K562 (cell line): Measurements from ENCODE around the gene CRKL. TPM values are rescaled to one million over a fixed set of nuclear protein-coding genes. Genes with fewer than 3 reads are reported as not detected.

Experiments
- ATAC-seq: fragments of 200-7000 bp; cut with Tn5 transposase; 3 replicates; pipeline ENCODE4 v1.9.1; 2020; ENCODE audit warnings: moderate library complexity
- BruUV-seq: library from RNA; stranded (reverse); fragments of 400-500 nt; replicated peaks from 2 replicates; lab custom pipeline; 2021; lab: Mats Ljungman, UMichigan
- CTCF ChIA-PET: fragments of 300-600 bp; formaldehyde crosslinking; extraction: SDS; loops from one replicate; lab custom pipeline; 2021; ENCODE audit warnings: low intra/inter-chr PET ratio; lab: Yijun Ruan, JAX
- POLR2A ChIA-PET: fragments of 300-600, 350-650 bp; sonication (Branson Sonifier 250); formaldehyde crosslinking; extraction: SDS; loops from one replicate; lab custom pipeline; 2021; ENCODE audit warnings: antibody characterized with exemption, inconsistent platforms; lab: Yijun Ruan, JAX
- DNase-seq, 4 experiments: peaks; one replicate each; pipeline versions ENCODE4 v3.0.0 to v3.0.0-alpha.2; 2011 to 2018; ENCODE audit warnings: low spot score in 3 of 4, mixed read lengths in 3 of 4; ENCODE audit errors: extremely low read depth in 1 of 4
- FAIRE-seq: peaks from 2 replicates; lab custom pipeline; 2011; peaks lifted over from hg19 to GRCh38; lab: Jason Lieb, UNC
- H2AFZ ChIP-seq: 2 replicates; pipeline ENCODE4 v1.6.0; 2011; ENCODE audit warnings: low read depth, low read length, control low read depth, inconsistent platforms
- H3K27ac ChIP-seq: fragments of 200-600 bp; 3 replicates; pipeline ENCODE4 v1.8.0; 2011; ENCODE audit warnings: low read depth, mild to moderate bottlenecking, control low read depth, inconsistent platforms, low read length, moderate library complexity, mixed read lengths; ENCODE audit errors: extremely low read depth
- H3K27me3 ChIP-seq, 2 experiments: fragments of 300-600 bp in 1 of 2; 2 replicates in 1 of 2; 3 replicates in 1 of 2; pipeline versions ENCODE4 v1.6.0 to v1.8.0; 2011; ENCODE audit warnings: inconsistent platforms in 2 of 2, low read length in 2 of 2, mild to moderate bottlenecking in 1 of 2, mixed read lengths in 1 of 2, moderate library complexity in 1 of 2; ENCODE audit not compliant: control insufficient read depth in 2 of 2, insufficient read depth in 2 of 2
- H3K36me3 ChIP-seq: fragments of 300-600 bp; 3 replicates; pipeline ENCODE4 v1.8.0; 2011; ENCODE audit warnings: mild to moderate bottlenecking, low read length, inconsistent platforms; ENCODE audit not compliant: control insufficient read depth, insufficient read depth
- H3K4me1 ChIP-seq, 2 experiments: fragments of 200-600 bp in 1 of 2; replicated peaks in 1 of 2; 2 replicates in 1 of 2; 3 replicates in 1 of 2; pipeline versions ENCODE4 v1.5.1 to v1.8.0; 2011; ENCODE audit warnings: inconsistent platforms in 2 of 2, low read length in 2 of 2, mild to moderate bottlenecking in 1 of 2, mixed read lengths in 1 of 2, moderate library complexity in 1 of 2; ENCODE audit not compliant: control insufficient read depth in 2 of 2, insufficient read depth in 2 of 2
- H3K4me2 ChIP-seq: 2 replicates; pipeline ENCODE4 v1.6.1; 2011; ENCODE audit warnings: low read length, control low read depth, inconsistent platforms, mixed read lengths; ENCODE audit not compliant: insufficient read depth
- H3K4me3 ChIP-seq: fragments of 200-600 bp; sonication (generic), shearing (Covaris generic); 2 replicates; pipeline ENCODE4 v1.5.1; 2016; ENCODE audit warnings: control low read depth, inconsistent platforms
- H3K79me2 ChIP-seq: fragments of 200-600 bp; 3 replicates; pipeline ENCODE4 v1.8.0; 2011; ENCODE audit warnings: low read length, inconsistent platforms; ENCODE audit not compliant: control insufficient read depth, insufficient read depth
- H3K9ac ChIP-seq, 2 experiments: 2 replicates each; pipeline versions ENCODE4 v1.6.0 to v1.6.1; 2011; ENCODE audit warnings: low read depth in 2 of 2, low read length in 2 of 2, control low read depth in 1 of 2, inconsistent platforms in 1 of 2, mild to moderate bottlenecking in 1 of 2, mixed read lengths in 1 of 2; ENCODE audit not compliant: insufficient read depth in 1 of 2
- H3K9me1 ChIP-seq: one replicate; pipeline ENCODE4 v1.6.0; 2011; ENCODE audit warnings: inconsistent platforms, mild to moderate bottlenecking, low read length, moderate library complexity; ENCODE audit not compliant: control insufficient read depth, insufficient read depth
- H3K9me3 ChIP-seq: replicated peaks from 2 replicates; pipeline ENCODE4 v1.5.1; 2011; ENCODE audit warnings: low read depth, low read length, inconsistent platforms; ENCODE audit not compliant: control insufficient read depth, insufficient read depth
- H4K20me1 ChIP-seq: replicated peaks from 2 replicates; pipeline ENCODE4 v1.6.1; 2011; ENCODE audit warnings: low read length, inconsistent platforms, mixed read lengths; ENCODE audit not compliant: control insufficient read depth, insufficient read depth
- BACH1 ChIP-seq: fragments of 200-800 bp; sonication (Bioruptor generic); IDR thresholded peaks from 2 replicates; pipeline ENCODE4 v1.6.1; 2016; ENCODE audit warnings: missing genetic modification characterization, missing compliant biosample characterization
- BRF1 ChIP-seq: IDR thresholded peaks from 3 replicates; pipeline ENCODE4 v1.6.1; 2011; ENCODE audit warnings: borderline replicate concordance, mild to moderate bottlenecking; ENCODE audit not compliant: insufficient read length; ENCODE audit errors: extremely low read depth
- ETV5 ChIP-seq: sonication (generic); formaldehyde crosslinking; IDR thresholded peaks from 2 replicates; pipeline ENCODE4 v1.4.0; 2020; ENCODE audit warnings: low read depth, mild to moderate bottlenecking, missing genetic modification reagents
- GTF2A2 ChIP-seq: IDR thresholded peaks from 2 replicates; pipeline ENCODE4 v1.6.1; 2016; ENCODE audit warnings: mild to moderate bottlenecking, missing genetic modification characterization, missing compliant biosample characterization
- KLF1 ChIP-seq: fragments of 450-650 bp; IDR thresholded peaks from 2 replicates; pipeline ENCODE4 v1.6.1; 2016; ENCODE audit warnings: missing genetic modification characterization, missing compliant biosample characterization
- KLF16 ChIP-seq: IDR thresholded peaks from 2 replicates; pipeline ENCODE4 v1.6.1; 2016; ENCODE audit warnings: antibody characterized with exemption
- NELFE ChIP-seq: IDR thresholded peaks from 2 replicates; pipeline ENCODE4 v1.6.1; 2011; ENCODE audit warnings: mild to moderate bottlenecking; ENCODE audit not compliant: insufficient read depth, insufficient read length
- POLR2AphosphoS5 ChIP-seq: IDR thresholded peaks from 2 replicates; pipeline ENCODE4 v1.6.1; 2011; ENCODE audit warnings: mild to moderate bottlenecking, low read depth, low read length, moderate library complexity; ENCODE audit not compliant: control insufficient read depth, insufficient read depth
- RUNX1 ChIP-seq: sonication (generic); IDR thresholded peaks from 2 replicates; pipeline ENCODE4 v1.6.1; 2016; ENCODE audit warnings: antibody characterized with exemption, low read depth
- SRF ChIP-seq, 2 experiments: fragments of 250-450, 450-650 bp in 1 of 2; sonication (Bioruptor Pico) in 1 of 2; sonication (generic) in 1 of 2; formaldehyde crosslinking; IDR thresholded peaks; 2 replicates each; pipeline versions ENCODE4 v1.5.0 to v1.5.1; 2020 to 2022; ENCODE audit warnings: mild to moderate bottlenecking in 1 of 2, missing genetic modification reagents in 1 of 2
- STAG1 ChIP-seq: sonication (generic); formaldehyde crosslinking; IDR thresholded peaks from 2 replicates; pipeline ENCODE4 v1.5.0; 2020; ENCODE audit warnings: missing genetic modification reagents, borderline replicate concordance
- ZNF253 ChIP-seq: fragments of 250-450 bp; sonication (Bioruptor Pico); conservative IDR thresholded peaks from 2 replicates; pipeline ENCODE4 v1.6.1; 2021; ENCODE audit warnings: mild to moderate bottlenecking
- ZNF311 ChIP-seq: fragments of 250-450 bp; sonication (Bioruptor Pico); IDR thresholded peaks from 2 replicates; pipeline ENCODE4 v1.4.0; 2020; ENCODE audit warnings: mild to moderate bottlenecking, moderate library complexity
- WGBS: fragments of 100-300 bp; shearing (Covaris generic); methylation state at CpG from one replicate; pipeline ENCODE4 v1.1.6; 2016; ENCODE audit warnings: low coverage, mixed read lengths; ENCODE audit not compliant: insufficient coverage; ENCODE audit errors: missing lambda C conversion rate; 5-methylcytosine and 5-hydroxymethylcytosine counted together
- in situ Hi-C: fragments of 300-500 bp; cut with MboI; formaldehyde crosslinking; loops from 4 replicates; pipeline ENCODE4 v1.15.0; 2018; ENCODE audit warnings: inconsistent platforms, mixed read lengths
- intact Hi-C: fragments of 100-400 bp; cut with micrococcal nuclease; formaldehyde crosslinking; loops from 2 replicates; pipeline ENCODE4 v1.14.2; 2022
- polyA plus RNA-seq, 8 experiments: library from polyadenylated mRNA; depleted of rRNA in 4 of 8; stranded (reverse) in 5 of 8; unstranded in 3 of 8; fragments of >200 nt; fragmentation: Nextera tagmentation in 2 of 8; fragmentation: Illumina TruSeq in 1 of 8; extraction: Ambion mirVana in 2 of 8; extraction: Trizol in 1 of 8; gene quantifications; 2 replicates each; pipeline versions ENCODE4 v1.2.1 to v1.2.3, GENCODE V29; 2011 to 2014; ENCODE audit warnings: inconsistent platforms in 1 of 8, missing spikeins in 1 of 8
- total RNA-seq, 7 experiments: library from RNA; depleted of rRNA in 6 of 7; stranded (reverse); fragments of >200 nt in 6 of 7; fragmentation: Illumina TruSeq in 2 of 7; extraction: Trizol in 2 of 7; gene quantifications; 2 replicates each; pipeline versions ENCODE4 v1.2.1 to v1.2.3, GENCODE V29; 2011 to 2021; ENCODE audit warnings: low replicate concordance in 1 of 7
- TF ChIP-seq, protein P1 (sequence below): fragments of 250-450 bp; sonication (Bioruptor Pico); IDR thresholded peaks from 2 replicates; pipeline ENCODE4 v1.4.0; 2020; ENCODE audit warnings: borderline replicate concordance
- TF ChIP-seq, protein P2 (sequence below): sonication (generic); formaldehyde crosslinking; IDR thresholded peaks from 2 replicates; pipeline ENCODE4 v1.8.0; 2022; ENCODE audit warnings: mild to moderate bottlenecking, missing genetic modification reagents
- TF ChIP-seq, protein P3 (sequence below), 2 experiments: fragments of 450-650 bp in 1 of 2; IDR thresholded peaks; 2 replicates each; pipeline ENCODE4 v1.6.1; 2011 to 2017; ENCODE audit warnings: low read depth in 2 of 2, antibody characterized with exemption in 1 of 2, borderline replicate concordance in 1 of 2, low read length in 1 of 2, mild to moderate bottlenecking in 1 of 2, mixed read lengths in 1 of 2; ENCODE audit not compliant: control insufficient read depth in 1 of 2

The CRKL gene
- total and polyA plus RNA-seq, 9 of the 15 experiments (the other 6 are each of a cell fraction or from before 2014, with no cell fraction given), result 100 to 263 (median 124) TPM

DNA sequence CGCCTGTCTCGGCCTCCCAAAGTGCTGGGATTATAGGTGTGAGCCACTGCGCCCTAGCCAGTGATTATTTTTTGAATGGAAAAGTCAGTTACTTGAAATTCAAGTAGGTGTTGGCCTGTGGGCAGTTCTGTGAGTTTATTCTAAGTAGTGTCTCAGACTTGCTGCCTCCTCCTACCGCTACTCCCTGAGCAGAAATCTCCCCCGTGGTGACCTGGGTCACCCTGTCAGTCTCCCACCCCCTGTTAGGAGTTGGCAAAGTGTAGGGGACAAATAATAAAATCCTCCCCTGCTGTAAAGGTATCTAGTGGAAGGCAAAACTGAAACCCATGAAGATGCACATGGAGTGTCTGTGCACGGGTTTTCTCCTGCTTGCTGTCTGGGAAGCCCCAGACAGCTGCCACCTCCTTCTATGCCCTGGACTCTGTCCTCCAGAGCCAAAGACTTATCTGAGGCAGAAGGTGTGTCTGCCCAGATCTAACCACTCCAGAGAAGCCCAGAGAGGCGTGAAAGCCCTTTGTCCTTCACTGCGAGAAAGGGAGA is 32.1 kb upstream of the CRKL start:
- FAIRE-seq, result no peak
- H3K79me2 ChIP-seq, result no peaks in the 10 kb centered on the region
- peaks cover 6% of the 10 kb centered on the region; the same call in 1 of the 2 replicates for H4K20me1 ChIP-seq
- in situ Hi-C loops, result no loop called here
- H3K9me3 ChIP-seq, result no peaks in the 10 kb centered on the region
- H3K4me1 ChIP-seq, result peaks cover 12 to 14% of the 10 kb centered on the region in 2 experiments
- H3K36me3 ChIP-seq, result peaks cover 87% of the 10 kb centered on the region
- intact Hi-C loops, result loop anchor here (1.0 to 5.0 kb wide), 8 partner anchors 32 to 187 kb away; partner anchors contain the start of genes CRKL and LZTR1
- peak; percentile 40 for ATAC-seq
- no peak overlapping the region for H3K4me3 ChIP-seq
- peaks cover 9% of the 10 kb centered on the region for H3K9me1 ChIP-seq
- H3K27ac ChIP-seq, result peak overlapping the region; percentile 38; the same call in 2 of the 3 replicates
- no TSS peak for BruUV-seq
- 47% methylated on average over 8 of the region's 8 CpGs for WGBS
- H3K4me2 ChIP-seq, result peak overlapping the region; percentile 76; the same call in 1 of the 2 replicates
- no peaks in the 10 kb centered on the region for H3K27me3 ChIP-seq
- ChIA-PET POLR2A (interaction anchor here (0.6 to 2.4 kb wide), 34 partner anchors 8 to 1002 kb away, joined by 3 to 41 read pairs (median 6); partner anchors contain the start of genes CRKL, LZTR1, P2RX6 and THAP7), CTCF (interaction anchor here (0.8 to 3.3 kb wide), 11 partner anchors 18 to 138 kb away, joined by 3 to 27 read pairs (median 4); partner anchors contain the start of genes CRKL, P2RX6, PI4KA and SNAP29)
- peak overlapping the region; percentile 34 to 82; a peak in 3 of 4 replicates for H3K9ac ChIP-seq
- peak in 1 of 4 experiments; percentile 38 for DNase-seq
- H2AFZ ChIP-seq, result peak overlapping the region; percentile 83
- TF ChIP-seq KLF1 (tag), result no peak
- no peak for TF ChIP-seq BACH1 (tag)
- TF ChIP-seq, protein P1, sequence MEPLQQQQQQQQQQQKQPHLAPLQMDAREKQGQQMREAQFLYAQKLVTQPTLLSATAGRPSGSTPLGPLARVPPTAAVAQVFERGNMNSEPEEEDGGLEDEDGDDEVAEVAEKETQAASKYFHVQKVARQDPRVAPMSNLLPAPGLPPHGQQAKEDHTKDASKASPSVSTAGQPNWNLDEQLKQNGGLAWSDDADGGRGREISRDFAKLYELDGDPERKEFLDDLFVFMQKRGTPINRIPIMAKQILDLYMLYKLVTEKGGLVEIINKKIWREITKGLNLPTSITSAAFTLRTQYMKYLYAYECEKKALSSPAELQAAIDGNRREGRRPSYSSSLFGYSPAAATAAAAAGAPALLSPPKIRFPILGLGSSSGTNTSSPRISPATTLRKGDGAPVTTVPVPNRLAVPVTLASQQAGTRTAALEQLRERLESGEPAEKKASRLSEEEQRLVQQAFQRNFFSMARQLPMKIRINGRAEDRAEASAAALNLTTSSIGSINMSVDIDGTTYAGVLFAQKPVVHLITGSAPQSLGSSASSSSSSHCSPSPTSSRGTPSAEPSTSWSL (CRISPR knock-in tag), result no peak
- TF ChIP-seq, protein P2, sequence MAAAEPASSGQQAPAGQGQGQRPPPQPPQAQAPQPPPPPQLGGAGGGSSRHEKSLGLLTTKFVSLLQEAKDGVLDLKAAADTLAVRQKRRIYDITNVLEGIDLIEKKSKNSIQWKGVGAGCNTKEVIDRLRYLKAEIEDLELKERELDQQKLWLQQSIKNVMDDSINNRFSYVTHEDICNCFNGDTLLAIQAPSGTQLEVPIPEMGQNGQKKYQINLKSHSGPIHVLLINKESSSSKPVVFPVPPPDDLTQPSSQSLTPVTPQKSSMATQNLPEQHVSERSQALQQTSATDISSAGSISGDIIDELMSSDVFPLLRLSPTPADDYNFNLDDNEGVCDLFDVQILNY (CRISPR knock-in tag), result no peak
- no peak for TF ChIP-seq ZNF311 (CRISPR knock-in tag)
- TF ChIP-seq SRF (CRISPR knock-in tag; IDR thresholded peaks at IDR 0.05), result no peak
- TF ChIP-seq BRF1, result no peak
- no peak for TF ChIP-seq ETV5 (CRISPR knock-in tag)
- TF ChIP-seq NELFE, result no peak
- TF ChIP-seq RUNX1, result no peak
- 0 out of 2 replicates have a peak, but pooled peaks have one; percentile 45 for TF ChIP-seq GTF2A2
- TF ChIP-seq ZNF253 (CRISPR knock-in tag), result peak; percentile 38; the same call in 1 of the 2 replicates
- no peak for TF ChIP-seq KLF16
- TF ChIP-seq, protein P3, sequence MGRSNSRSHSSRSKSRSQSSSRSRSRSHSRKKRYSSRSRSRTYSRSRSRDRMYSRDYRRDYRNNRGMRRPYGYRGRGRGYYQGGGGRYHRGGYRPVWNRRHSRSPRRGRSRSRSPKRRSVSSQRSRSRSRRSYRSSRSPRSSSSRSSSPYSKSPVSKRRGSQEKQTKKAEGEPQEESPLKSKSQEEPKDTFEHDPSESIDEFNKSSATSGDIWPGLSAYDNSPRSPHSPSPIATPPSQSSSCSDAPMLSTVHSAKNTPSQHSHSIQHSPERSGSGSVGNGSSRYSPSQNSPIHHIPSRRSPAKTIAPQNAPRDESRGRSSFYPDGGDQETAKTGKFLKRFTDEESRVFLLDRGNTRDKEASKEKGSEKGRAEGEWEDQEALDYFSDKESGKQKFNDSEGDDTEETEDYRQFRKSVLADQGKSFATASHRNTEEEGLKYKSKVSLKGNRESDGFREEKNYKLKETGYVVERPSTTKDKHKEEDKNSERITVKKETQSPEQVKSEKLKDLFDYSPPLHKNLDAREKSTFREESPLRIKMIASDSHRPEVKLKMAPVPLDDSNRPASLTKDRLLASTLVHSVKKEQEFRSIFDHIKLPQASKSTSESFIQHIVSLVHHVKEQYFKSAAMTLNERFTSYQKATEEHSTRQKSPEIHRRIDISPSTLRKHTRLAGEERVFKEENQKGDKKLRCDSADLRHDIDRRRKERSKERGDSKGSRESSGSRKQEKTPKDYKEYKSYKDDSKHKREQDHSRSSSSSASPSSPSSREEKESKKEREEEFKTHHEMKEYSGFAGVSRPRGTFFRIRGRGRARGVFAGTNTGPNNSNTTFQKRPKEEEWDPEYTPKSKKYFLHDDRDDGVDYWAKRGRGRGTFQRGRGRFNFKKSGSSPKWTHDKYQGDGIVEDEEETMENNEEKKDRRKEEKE (IDR thresholded peaks at IDR 0.05; ENCODE audit: borderline replicate concordance in 1 of 2, control insufficient read depth in 1 of 2, low read depth in 2 of 2, low read length in 1 of 2), result no peak
- no peak for TF ChIP-seq POLR2AphosphoS5
- no peak for TF ChIP-seq STAG1
